Measurements from ENCODE around the gene MOB4.
"Not testable (repeated sequence)": the region's sequence is repeated elsewhere in the genome, so short reads cannot be mapped to it uniquely, and the experiment has no call there.

Gene MOB4

GRCh38 chr2:197560146-197560665 lies 44.3 kb downstream of the MOB4 start:
- no peak overlapping the region for H3K4me3 ChIP-seq (ENCODE audit: low read depth, low read length)
- no peak for TF ChIP-seq CTCF (IDR thresholded peaks at IDR 0.05; ENCODE audit: borderline replicate concordance, insufficient read depth, low read depth, low read length)

GRCh38 chr2:197571627-197572271 lies 55.9 kb downstream of the MOB4 start:
- TF ChIP-seq CTCF (IDR thresholded peaks at IDR 0.05; ENCODE audit: borderline replicate concordance, insufficient read depth, low read depth, low read length), result no peak
- H3K4me3 ChIP-seq (ENCODE audit: low read depth, low read length), result no peak overlapping the region

GRCh38 chr2:197573608-197574007 lies 57.7 kb downstream of the MOB4 start:
- no peak for TF ChIP-seq CTCF (IDR thresholded peaks at IDR 0.05; ENCODE audit: borderline replicate concordance, insufficient read depth, low read depth, low read length)
- H3K4me3 ChIP-seq (ENCODE audit: low read depth, low read length), result no peak overlapping the region

GRCh38 chr2:197575987-197576386 lies 60.1 kb downstream of the MOB4 start:
- TF ChIP-seq CTCF (IDR thresholded peaks at IDR 0.05; ENCODE audit: borderline replicate concordance, insufficient read depth, low read depth, low read length), result no peak
- H3K4me3 ChIP-seq (ENCODE audit: low read depth, low read length), result no peak overlapping the region

GRCh38 chr2:197576631-197577030 lies 60.8 kb downstream of the MOB4 start:
- TF ChIP-seq CTCF (IDR thresholded peaks at IDR 0.05; ENCODE audit: borderline replicate concordance, insufficient read depth, low read depth, low read length), result no peak
- no peak overlapping the region for H3K4me3 ChIP-seq (ENCODE audit: low read depth, low read length)

- H3K4me3 ChIP-seq (ENCODE audit: low read depth, low read length), result no peak overlapping the region
- TF ChIP-seq CTCF (IDR thresholded peaks at IDR 0.05; ENCODE audit: borderline replicate concordance, insufficient read depth, low read depth, low read length), result no peak
Measured at GRCh38 chr2:197577446-197577845, 61.6 kb downstream of the MOB4 start.

- H3K4me3 ChIP-seq (ENCODE audit: low read depth, low read length), result not testable (repeated sequence)
Measured at GRCh38 chr2:197578294-197578693, 62.4 kb downstream of the MOB4 start.

- H3K4me3 ChIP-seq (ENCODE audit: low read depth, low read length), result not testable (repeated sequence)
Measured at GRCh38 chr2:197580166-197580565, 64.3 kb downstream of the MOB4 start.

GRCh38 chr2:197587255-197587654 lies 71.4 kb downstream of the MOB4 start:
- H3K4me3 ChIP-seq (ENCODE audit: low read depth, low read length), result not testable (repeated sequence)
